HepG2 (cell line): ENCODE results near the gene TRMU.

Experiments
- CBX2 ChIP-seq, 2 experiments: fragments of 200-600 bp in 1 of 2; sonication (generic); formaldehyde crosslinking in 1 of 2; IDR thresholded peaks; 2 replicates each; pipeline versions ENCODE4 v1.7.0 to v1.8.1; 2018 to 2022; ENCODE audit warnings: low read depth in 2 of 2, low read length in 1 of 2, mild to moderate bottlenecking in 1 of 2, missing genetic modification reagents in 1 of 2
- ETV6 ChIP-seq: sonication (generic); formaldehyde crosslinking; conservative IDR thresholded peaks from 2 replicates; pipeline ENCODE4 v1.4.0; 2020; ENCODE audit warnings: missing genetic modification reagents
- KMT2A ChIP-seq: sonication (generic); formaldehyde crosslinking; IDR thresholded peaks from 2 replicates; pipeline ENCODE4 v1.4.0; 2020; ENCODE audit warnings: missing genetic modification reagents
- POLR2A ChIP-seq, 2 experiments: IDR thresholded peaks; 2 replicates each; pipeline ENCODE4 v1.6.1; 2011; ENCODE audit warnings: low read depth in 2 of 2, low read length in 2 of 2, mild to moderate bottlenecking in 1 of 2, moderate library complexity in 1 of 2; ENCODE audit not compliant: insufficient read depth in 1 of 2
- RAD21 ChIP-seq: fragments of 450-650 bp; formaldehyde crosslinking; IDR thresholded peaks from 2 replicates; pipeline ENCODE4 v1.5.0; 2020; ENCODE audit warnings: mild to moderate bottlenecking
- TF ChIP-seq, protein P1 (sequence below): sonication (generic); formaldehyde crosslinking; IDR thresholded peaks from 2 replicates; pipeline ENCODE4 v1.5.1; 2020; ENCODE audit warnings: missing genetic modification reagents, mild to moderate bottlenecking, borderline replicate concordance
- TF ChIP-seq, protein P2 (sequence below): sonication (generic); formaldehyde crosslinking; IDR thresholded peaks from 2 replicates; pipeline ENCODE4 v1.5.0; 2020; ENCODE audit warnings: mild to moderate bottlenecking, missing genetic modification reagents, moderate library complexity

DNA sequence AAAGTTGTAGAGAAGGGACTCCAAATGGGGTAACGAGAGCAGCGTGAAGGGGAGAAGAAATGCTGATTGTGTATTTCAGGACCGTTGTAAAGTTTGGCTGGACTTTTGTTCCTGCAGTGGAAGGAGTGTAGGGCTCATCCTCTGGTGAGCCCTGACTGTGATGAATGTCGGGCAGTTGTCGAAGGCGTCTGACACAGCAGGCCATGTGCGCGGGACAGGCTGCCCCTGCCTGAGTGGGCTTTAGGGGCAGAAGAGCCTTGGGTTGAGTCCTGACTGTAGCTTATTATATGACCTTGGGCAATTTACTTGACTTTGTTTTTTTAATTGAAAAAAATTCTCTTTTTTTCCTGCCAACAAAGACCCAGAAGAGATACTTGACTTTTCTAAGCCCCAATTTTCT, 3.1 kb downstream of the TRMU start:
- TF ChIP-seq KMT2A (CRISPR knock-in tag) (no peak), CBX2 (IDR thresholded peaks at IDR 0.05; ENCODE audit: low read depth, low read length) (no peak), CBX2 (CRISPR knock-in tag; IDR thresholded peaks at IDR 0.05; ENCODE audit: low read depth) (no peak), POLR2A (IDR thresholded peaks at IDR 0.05; ENCODE audit: insufficient read depth in 1 of 2, low read depth in 2 of 2, low read length in 2 of 2) (no peak), ETV6 (CRISPR knock-in tag) (no peak), RAD21 (CRISPR knock-in tag) (no peak)
- TF ChIP-seq, protein P1, sequence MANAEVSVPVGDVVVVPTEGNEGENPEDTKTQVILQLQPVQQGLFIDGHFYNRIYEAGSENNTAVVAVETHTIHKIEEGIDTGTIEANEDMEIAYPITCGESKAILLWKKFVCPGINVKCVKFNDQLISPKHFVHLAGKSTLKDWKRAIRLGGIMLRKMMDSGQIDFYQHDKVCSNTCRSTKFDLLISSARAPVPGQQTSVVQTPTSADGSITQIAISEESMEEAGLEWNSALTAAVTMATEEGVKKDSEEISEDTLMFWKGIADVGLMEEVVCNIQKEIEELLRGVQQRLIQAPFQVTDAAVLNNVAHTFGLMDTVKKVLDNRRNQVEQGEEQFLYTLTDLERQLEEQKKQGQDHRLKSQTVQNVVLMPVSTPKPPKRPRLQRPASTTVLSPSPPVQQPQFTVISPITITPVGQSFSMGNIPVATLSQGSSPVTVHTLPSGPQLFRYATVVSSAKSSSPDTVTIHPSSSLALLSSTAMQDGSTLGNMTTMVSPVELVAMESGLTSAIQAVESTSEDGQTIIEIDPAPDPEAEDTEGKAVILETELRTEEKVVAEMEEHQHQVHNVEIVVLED (CRISPR knock-in tag) = no peak
- TF ChIP-seq, protein P2, sequence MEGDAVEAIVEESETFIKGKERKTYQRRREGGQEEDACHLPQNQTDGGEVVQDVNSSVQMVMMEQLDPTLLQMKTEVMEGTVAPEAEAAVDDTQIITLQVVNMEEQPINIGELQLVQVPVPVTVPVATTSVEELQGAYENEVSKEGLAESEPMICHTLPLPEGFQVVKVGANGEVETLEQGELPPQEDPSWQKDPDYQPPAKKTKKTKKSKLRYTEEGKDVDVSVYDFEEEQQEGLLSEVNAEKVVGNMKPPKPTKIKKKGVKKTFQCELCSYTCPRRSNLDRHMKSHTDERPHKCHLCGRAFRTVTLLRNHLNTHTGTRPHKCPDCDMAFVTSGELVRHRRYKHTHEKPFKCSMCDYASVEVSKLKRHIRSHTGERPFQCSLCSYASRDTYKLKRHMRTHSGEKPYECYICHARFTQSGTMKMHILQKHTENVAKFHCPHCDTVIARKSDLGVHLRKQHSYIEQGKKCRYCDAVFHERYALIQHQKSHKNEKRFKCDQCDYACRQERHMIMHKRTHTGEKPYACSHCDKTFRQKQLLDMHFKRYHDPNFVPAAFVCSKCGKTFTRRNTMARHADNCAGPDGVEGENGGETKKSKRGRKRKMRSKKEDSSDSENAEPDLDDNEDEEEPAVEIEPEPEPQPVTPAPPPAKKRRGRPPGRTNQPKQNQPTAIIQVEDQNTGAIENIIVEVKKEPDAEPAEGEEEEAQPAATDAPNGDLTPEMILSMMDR (CRISPR knock-in tag) = no peak
